AML-193 (cell line): Measurements from ENCODE around the gene ST14.
"Not testable (repeated sequence)": the region's sequence is repeated elsewhere in the genome, so short reads cannot be mapped to it uniquely, and the experiment has no call there.

ENCODE experiments used
- DNase-seq, 2 experiments: peaks; one replicate each; lab custom pipeline; 2025; lab: John Stamatoyannopoulos, UW

ST14 gene

DNA sequence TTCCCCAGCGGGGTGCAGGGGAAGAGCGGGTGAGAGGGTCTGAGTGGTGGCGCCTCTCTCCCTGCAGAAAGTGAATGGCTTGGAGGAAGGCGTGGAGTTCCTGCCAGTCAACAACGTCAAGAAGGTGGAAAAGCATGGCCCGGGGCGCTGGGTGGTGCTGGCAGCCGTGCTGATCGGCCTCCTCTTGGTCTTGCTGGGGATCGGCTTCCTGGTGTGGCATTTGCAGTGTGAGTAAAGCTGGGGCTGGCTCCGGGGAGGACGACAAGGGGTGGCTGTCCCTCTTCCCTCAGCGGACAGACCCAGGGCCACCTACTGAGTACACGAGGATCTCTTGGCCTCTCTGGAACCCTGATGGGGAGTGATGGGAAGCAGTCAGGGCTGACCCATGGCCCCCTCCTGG is 28.5 kb downstream of the ST14 start:
- no peak for DNase-seq

DNA sequence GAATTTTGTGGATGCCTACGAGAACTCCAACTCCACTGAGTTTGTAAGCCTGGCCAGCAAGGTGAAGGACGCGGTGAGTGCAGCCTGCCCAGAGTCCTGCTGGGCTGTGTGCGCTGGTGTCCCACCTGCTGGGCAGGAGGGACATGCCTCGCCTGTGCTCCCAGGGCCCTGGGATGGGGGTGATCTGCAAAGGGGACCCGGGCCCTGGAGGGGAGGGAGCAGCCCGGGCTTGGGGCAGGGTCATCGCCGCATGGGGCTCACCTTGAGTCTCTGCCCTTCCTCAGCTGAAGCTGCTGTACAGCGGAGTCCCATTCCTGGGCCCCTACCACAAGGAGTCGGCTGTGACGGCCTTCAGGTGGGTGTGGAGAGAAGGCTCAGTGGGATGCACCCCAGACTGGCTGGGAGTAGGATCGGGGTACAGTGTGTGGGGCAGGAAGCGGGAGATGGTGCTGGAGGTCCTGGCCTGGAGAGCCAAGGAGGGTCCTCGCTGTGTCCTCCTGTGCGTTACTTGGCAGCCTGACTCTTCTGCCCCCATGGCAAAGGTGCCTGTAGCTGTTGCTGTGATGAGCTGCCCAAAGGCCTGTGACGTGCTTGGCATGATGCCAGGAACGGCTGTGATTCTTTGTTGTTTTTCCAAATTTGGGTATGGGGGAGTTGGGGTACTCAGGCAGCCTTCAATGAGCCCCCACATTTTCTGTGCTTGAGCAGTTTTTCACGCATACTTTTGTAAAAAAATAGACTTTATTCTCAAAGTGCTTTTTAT is 29.2 kb downstream of the ST14 start:
- DNase-seq: no peak

DNA sequence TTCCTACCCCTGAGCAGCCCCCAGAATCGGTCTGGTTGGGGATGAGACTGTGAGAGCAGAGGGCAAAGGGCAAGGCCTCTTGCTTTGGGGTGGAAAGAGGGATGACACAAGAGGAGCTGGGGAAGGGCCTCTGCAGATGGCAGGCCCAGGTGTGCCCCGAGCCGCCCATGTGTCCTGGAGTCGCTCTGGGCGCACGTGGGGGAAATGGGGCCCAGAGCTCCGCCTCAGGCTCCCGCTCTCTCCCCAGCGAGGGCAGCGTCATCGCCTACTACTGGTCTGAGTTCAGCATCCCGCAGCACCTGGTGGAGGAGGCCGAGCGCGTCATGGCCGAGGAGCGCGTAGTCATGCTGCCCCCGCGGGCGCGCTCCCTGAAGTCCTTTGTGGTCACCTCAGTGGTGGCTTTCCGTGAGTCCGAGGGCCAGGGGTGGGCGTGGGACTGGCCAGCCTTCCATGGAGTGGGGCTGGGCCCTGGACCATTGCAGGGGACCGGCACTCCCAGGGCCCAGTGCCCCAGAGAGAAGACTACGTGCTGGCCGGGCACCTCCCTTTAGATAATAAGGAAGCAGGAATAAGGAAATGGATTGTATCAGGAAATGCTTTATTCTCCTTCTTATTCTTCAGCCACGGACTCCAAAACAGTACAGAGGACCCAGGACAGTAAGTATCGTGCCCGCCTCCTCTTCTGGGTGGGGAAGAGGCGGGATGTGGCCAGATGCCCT is 30.1 kb downstream of the ST14 start:
- no peak for DNase-seq

DNA sequence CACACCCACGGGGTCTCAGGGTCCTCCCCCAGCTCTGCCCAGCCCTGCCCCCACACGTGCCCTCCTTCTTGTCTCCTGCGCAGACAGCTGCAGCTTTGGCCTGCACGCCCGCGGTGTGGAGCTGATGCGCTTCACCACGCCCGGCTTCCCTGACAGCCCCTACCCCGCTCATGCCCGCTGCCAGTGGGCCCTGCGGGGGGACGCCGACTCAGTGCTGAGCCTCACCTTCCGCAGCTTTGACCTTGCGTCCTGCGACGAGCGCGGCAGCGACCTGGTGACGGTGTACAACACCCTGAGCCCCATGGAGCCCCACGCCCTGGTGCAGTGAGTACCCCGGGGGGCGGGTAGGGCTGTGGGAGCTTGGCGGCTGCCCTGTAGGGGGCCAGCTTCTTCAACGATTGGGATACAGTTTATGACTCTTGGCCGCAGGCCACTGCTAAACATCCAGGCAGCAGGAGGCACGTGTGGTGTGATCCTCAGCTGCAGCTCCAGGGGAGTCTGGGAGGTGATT is 30.8 kb downstream of the ST14 start:
- no peak for DNase-seq

- no peak for DNase-seq
Observed at GRCh38 chr11:130191896-130192295, 32.3 kb downstream of the ST14 start.

GRCh38 chr11:130192845-130193267 is 33.3 kb downstream of the ST14 start:
- no peak for DNase-seq

- not testable (repeated sequence) for DNase-seq
Observed at GRCh38 chr11:130193551-130193950, 34.0 kb downstream of the ST14 start.

- DNase-seq: no peak
Observed at GRCh38 chr11:130194241-130195023, 34.9 kb downstream of the ST14 start.

- DNase-seq: no peak
Observed at GRCh38 chr11:130197386-130198035, 37.9 kb downstream of the ST14 start.

DNA sequence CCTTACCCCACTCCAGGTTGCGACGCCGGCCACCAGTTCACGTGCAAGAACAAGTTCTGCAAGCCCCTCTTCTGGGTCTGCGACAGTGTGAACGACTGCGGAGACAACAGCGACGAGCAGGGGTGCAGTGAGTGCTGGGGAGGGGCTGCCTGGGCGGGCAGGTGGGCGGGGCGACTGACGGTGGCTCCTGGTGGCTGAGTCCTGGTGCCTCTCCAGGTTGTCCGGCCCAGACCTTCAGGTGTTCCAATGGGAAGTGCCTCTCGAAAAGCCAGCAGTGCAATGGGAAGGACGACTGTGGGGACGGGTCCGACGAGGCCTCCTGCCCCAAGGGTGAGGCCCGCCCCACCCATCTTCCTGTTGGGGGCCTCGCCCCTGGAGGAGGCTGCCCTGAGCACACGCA is 38.7 kb downstream of the ST14 start:
- no peak for DNase-seq

DNA sequence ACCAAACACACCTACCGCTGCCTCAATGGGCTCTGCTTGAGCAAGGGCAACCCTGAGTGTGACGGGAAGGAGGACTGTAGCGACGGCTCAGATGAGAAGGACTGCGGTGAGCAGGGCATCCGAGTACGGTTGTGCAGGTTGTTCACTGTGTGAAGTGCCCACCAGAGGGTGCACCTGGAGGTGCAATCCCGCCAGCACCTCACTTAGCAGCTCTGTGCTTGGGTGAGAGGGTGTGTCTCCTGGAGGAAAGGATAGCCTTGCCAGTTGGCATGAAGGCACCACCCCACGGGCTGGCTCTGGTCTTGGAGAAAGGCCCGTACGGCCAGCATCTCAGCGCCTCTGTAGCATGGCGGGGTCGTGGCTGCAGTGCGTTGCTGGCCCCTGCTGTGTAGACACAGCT is 39.4 kb downstream of the ST14 start:
- DNase-seq: no peak

DNA sequence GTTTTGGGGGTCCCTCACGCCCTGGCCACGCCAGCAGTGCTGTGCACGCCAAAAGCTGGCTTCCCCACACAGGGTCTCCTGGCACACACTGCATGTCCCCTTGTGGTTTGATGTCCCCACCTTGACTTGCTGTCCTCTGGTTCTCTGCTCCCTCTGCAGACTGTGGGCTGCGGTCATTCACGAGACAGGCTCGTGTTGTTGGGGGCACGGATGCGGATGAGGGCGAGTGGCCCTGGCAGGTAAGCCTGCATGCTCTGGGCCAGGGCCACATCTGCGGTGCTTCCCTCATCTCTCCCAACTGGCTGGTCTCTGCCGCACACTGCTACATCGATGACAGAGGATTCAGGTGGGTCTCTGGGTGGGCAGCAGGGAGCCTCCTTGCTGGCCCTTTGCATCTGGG is 40.2 kb downstream of the ST14 start:
- DNase-seq: no peak

GRCh38 chr11:130201026-130201425 is 41.4 kb downstream of the ST14 start:
- DNase-seq: no peak

GRCh38 chr11:130202009-130202817 is 42.6 kb downstream of the ST14 start:
- peak; percentile 9 to 20 for DNase-seq

GRCh38 chr11:130202818-130203689 is 43.5 kb downstream of the ST14 start:
- DNase-seq: no peak

GRCh38 chr11:130203766-130204702 is 44.5 kb downstream of the ST14 start:
- no peak for DNase-seq

- DNase-seq: no peak
Observed at GRCh38 chr11:130204703-130205095, 45.1 kb downstream of the ST14 start.

DNA sequence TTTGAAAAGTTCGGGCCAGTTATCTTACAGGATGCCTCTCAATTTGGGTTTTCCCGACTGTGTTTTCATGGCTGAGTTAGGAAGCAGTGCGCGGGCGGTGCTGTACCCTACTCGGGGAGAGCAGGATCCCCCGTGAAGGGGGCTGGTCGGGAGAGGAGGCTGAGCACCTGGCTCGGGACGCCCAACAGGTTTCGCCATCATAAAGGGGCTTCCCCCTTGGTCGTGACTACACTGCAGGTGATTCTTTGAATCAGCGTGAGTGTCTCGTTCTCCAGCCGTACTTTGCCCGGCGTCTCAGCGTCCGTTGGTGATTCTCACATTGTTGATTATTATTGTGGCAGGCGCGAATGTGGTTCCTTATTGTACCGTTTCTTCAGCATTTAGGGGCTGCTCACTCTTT is 46.6 kb downstream of the ST14 start:
- no peak for DNase-seq
